ENCODE measurements around the gene GRK3. TPM values are rescaled to one million over a fixed set of nuclear protein-coding genes. Genes with fewer than 3 reads are reported as not detected.

The GRK3 gene
- total RNA-seq, 1 experiment from 2014 or later, result 14.6 TPM

- no peak for TF ChIP-seq YY1 (IDR thresholded peaks at IDR 0.05; ENCODE audit: extremely low read depth, insufficient replicate concordance, low read depth, low read length)
Observed at GRCh38 chr22:25654676-25655075, 90.2 kb downstream of the GRK3 start (continued).

- intact Hi-C loops (cut with micrococcal nuclease), result no loop called here
- H3K4me2 ChIP-seq (ENCODE audit: low read length), result no peak overlapping the region
- DNase-seq (ENCODE audit: low read depth, low spot score) (no peak), ATAC-seq (no peak)
- H3K27me3 ChIP-seq (ENCODE audit: insufficient read depth, low read length), result no peaks in the 10 kb centered on the region
- TF ChIP-seq FOSL1 (IDR thresholded peaks at IDR 0.05; ENCODE audit: low read depth) (no peak), RAD21 (IDR thresholded peaks at IDR 0.05; ENCODE audit: low read depth) (no peak), JUND (IDR thresholded peaks at IDR 0.05) (no peak), SP1 (IDR thresholded peaks at IDR 0.05; ENCODE audit: low read depth) (no peak)
- no TSS peak for BruUV-seq (replicated peaks)
- H3K27ac ChIP-seq (ENCODE audit: low read depth, low read length), result no peak overlapping the region
- no peaks in the 10 kb centered on the region for H4K20me1 ChIP-seq (ENCODE audit: insufficient read depth)
- H2AFZ ChIP-seq (ENCODE audit: low read depth, low read length, poor library complexity, severe bottlenecking), result no peak overlapping the region
- H3K9me3 ChIP-seq (ENCODE audit: control insufficient read depth in 1 of 2, insufficient read depth in 1 of 2, low read depth in 1 of 2, low read length in 2 of 2), result no peaks in the 10 kb centered on the region
- H3K9me2 ChIP-seq (ENCODE audit: insufficient read depth), result no peaks in the 10 kb centered on the region
- ChIA-PET POLR2A (no interaction called here), CTCF (no interaction called here), RAD21 (ENCODE audit: low non-redundant PET in 1 of 2, low total read pairs in 2 of 2, uncharacterized antibody in 2 of 2, unreplicated experiment in 2 of 2) (no interaction called here)
- H3K36me3 ChIP-seq (ENCODE audit: control insufficient read depth in 1 of 2, insufficient read depth in 2 of 2, low read length in 2 of 2), result no peaks in the 10 kb centered on the region; a peak in 1 of 4 replicates
- H3K79me2 ChIP-seq (ENCODE audit: insufficient read depth, low read length), result no peaks in the 10 kb centered on the region
- no peak overlapping the region for H3K4me3 ChIP-seq (replicated peaks in 1 of 2; ENCODE audit: low read depth in 1 of 2, low read length in 2 of 2)
- H3K9ac ChIP-seq (ENCODE audit: low read length), result no peak overlapping the region
- no peaks in the 10 kb centered on the region for H3K4me1 ChIP-seq (ENCODE audit: control insufficient read depth in 1 of 2, insufficient read depth in 2 of 2, low read length in 2 of 2)
Observed at GRCh38 chr22:25655371-25655935, 91.0 kb downstream of the GRK3 start.

- H3K79me2 ChIP-seq (ENCODE audit: insufficient read depth, low read length), result no peaks in the 10 kb centered on the region
- CTCF ChIA-PET, result no interaction called here
Observed at GRCh38 chr22:25656724-25657123, 92.2 kb downstream of the GRK3 start.

More at GRCh38 chr22:25656724-25657123, 92.2 kb downstream of the GRK3 start:
- Histone ChIP-seq H3K27ac (ENCODE audit: low read depth, low read length) (no peak overlapping the region), H3K4me3 (replicated peaks in 1 of 2; ENCODE audit: low read depth in 1 of 2, low read length in 2 of 2) (no peak overlapping the region), H3K4me2 (ENCODE audit: low read length) (no peak overlapping the region), H2AFZ (ENCODE audit: low read depth, low read length, poor library complexity, severe bottlenecking) (no peak overlapping the region), H3K36me3 (ENCODE audit: control insufficient read depth in 1 of 2, insufficient read depth in 2 of 2, low read length in 2 of 2) (no peaks in the 10 kb centered on the region; a peak in 1 of 4 replicates), H3K27me3 (ENCODE audit: insufficient read depth, low read length) (no peaks in the 10 kb centered on the region), H3K9me2 (ENCODE audit: insufficient read depth) (no peaks in the 10 kb centered on the region), H3K9ac (ENCODE audit: low read length) (no peak overlapping the region), H4K20me1 (ENCODE audit: insufficient read depth) (no peaks in the 10 kb centered on the region), H3K4me1 (ENCODE audit: control insufficient read depth in 1 of 2, insufficient read depth in 2 of 2, low read length in 2 of 2) (no peaks in the 10 kb centered on the region), H3K9me3 (ENCODE audit: control insufficient read depth in 1 of 2, insufficient read depth in 1 of 2, low read depth in 1 of 2, low read length in 2 of 2) (no peaks in the 10 kb centered on the region)
- no TSS peak for BruUV-seq (replicated peaks)
- TF ChIP-seq SRF (IDR thresholded peaks at IDR 0.05; ENCODE audit: low read depth) (no peak), REST (IDR thresholded peaks at IDR 0.05; ENCODE audit: low read depth) (no peak), CEBPB (IDR thresholded peaks at IDR 0.05; ENCODE audit: low read depth) (no peak), MAX (IDR thresholded peaks at IDR 0.05) (no peak), POLR2A (IDR thresholded peaks at IDR 0.05; ENCODE audit: borderline replicate concordance, extremely low read depth, insufficient read depth, insufficient read length) (no peak), EZH2 (IDR thresholded peaks at IDR 0.05) (no peak), EZH2phosphoT487 (IDR thresholded peaks at IDR 0.05; ENCODE audit: borderline replicate concordance) (no peak), FOSL1 (IDR thresholded peaks at IDR 0.05; ENCODE audit: low read depth) (no peak), ZBTB33 (IDR thresholded peaks at IDR 0.05; ENCODE audit: extremely low read depth, insufficient replicate concordance, low read length) (no peak), ZFX (IDR thresholded peaks at IDR 0.05) (no peak), RAD21 (IDR thresholded peaks at IDR 0.05; ENCODE audit: low read depth) (no peak)
- RAD21 ChIA-PET (ENCODE audit: low non-redundant PET in 1 of 2, low total read pairs in 2 of 2, uncharacterized antibody in 2 of 2, unreplicated experiment in 2 of 2), result no interaction called here
- DNase-seq (ENCODE audit: low read depth, low spot score), result no peak
- ATAC-seq, result no peak
- intact Hi-C loops (cut with micrococcal nuclease), result no loop called here
- POLR2A ChIA-PET, result no interaction called here
